ENCODE results near the gene DCTN3. TPM values are rescaled to one million over a fixed set of nuclear protein-coding genes. Genes with fewer than 3 reads are reported as not detected.

DCTN3 gene
- total RNA-seq, 4 donors from 2014 or later: 41.4 to 57.5 (median 51.7) TPM

GRCh38 chr9:34611251-34611810 is 9.0 kb downstream of the DCTN3 start:
- TF ChIP-seq, protein P1, sequence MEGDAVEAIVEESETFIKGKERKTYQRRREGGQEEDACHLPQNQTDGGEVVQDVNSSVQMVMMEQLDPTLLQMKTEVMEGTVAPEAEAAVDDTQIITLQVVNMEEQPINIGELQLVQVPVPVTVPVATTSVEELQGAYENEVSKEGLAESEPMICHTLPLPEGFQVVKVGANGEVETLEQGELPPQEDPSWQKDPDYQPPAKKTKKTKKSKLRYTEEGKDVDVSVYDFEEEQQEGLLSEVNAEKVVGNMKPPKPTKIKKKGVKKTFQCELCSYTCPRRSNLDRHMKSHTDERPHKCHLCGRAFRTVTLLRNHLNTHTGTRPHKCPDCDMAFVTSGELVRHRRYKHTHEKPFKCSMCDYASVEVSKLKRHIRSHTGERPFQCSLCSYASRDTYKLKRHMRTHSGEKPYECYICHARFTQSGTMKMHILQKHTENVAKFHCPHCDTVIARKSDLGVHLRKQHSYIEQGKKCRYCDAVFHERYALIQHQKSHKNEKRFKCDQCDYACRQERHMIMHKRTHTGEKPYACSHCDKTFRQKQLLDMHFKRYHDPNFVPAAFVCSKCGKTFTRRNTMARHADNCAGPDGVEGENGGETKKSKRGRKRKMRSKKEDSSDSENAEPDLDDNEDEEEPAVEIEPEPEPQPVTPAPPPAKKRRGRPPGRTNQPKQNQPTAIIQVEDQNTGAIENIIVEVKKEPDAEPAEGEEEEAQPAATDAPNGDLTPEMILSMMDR (IDR thresholded peaks at IDR 0.05; ENCODE audit: low read depth): no peak

DNA sequence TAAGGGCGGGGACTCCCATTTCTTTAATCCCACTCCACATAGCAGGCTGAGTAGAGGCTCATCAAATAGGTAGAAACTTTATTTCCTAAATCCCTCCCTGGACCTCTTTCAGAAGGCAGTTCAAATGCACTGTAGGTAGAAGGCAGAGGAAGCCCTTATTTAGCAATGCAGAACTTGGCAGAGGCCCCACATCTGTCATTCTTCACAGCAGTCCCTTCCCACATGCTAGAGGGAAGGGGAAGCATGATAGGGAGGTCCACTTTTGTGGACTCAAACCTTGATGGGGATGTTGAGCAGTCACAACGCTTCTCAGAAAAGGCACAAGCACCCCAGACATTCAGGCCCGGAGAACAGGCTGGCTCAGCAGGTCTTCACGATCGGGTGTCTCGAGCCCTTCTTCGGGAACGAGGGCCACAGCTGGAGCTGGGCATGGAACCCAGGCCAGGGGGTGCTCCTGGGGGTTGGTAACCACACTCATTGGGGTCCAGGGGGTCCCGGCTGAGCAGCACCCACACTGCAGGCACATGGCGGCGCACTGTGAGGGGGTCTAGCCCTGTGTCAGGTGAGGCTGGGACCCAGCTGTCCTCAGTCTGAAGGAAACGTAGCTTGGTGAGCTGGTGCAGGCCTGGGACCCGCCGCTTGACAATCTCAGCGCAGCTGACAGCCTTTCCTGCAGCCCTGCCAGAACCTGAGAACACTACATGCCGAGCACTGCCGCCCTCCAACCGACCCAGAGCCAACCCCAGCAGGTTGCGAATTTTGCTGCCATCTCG is 9.7 kb downstream of the DCTN3 start:
- TF ChIP-seq, protein P1 (IDR thresholded peaks at IDR 0.05; ENCODE audit: low read depth): no peak

DNA sequence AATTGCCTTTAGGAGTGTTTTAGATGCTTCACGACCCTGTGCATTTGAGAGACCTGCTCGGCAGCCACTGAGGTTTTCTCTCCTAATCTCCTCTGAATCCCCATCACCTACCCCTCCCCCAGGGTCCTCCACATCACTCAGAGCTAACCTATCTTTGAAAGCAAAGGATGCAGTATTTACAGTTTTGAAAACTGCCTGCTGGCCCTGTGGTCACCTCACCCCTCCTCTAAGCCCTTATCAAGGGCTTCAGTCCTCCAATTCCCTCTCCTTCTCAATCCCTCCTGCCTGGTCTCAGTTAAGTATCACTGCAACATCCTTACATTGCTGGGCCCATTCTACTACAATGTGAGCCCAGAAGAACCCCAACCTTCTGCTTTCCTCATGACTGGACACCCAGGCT is 13.0 kb downstream of the DCTN3 start:
- TF ChIP-seq, protein P1 (IDR thresholded peaks at IDR 0.05; ENCODE audit: low read depth): no peak

DNA sequence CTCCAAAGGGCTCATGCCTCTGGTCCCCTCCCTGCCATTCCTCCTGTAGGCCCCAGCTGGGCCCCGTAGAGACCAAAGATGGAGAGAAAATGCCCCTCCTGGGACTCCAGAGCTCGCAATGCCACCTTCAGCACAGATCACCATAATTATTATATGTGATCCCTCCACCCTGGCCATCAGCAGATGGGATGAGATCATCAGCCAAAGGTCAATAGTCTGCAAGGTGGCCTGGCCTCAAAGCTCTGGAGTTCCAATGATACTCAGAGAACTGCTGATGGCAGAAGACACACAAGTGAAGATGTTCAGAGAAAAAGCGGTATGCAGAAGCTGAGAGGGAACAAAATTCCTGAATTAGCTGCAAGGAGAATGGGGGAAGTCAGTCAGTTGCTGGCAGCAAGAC is 13.4 kb downstream of the DCTN3 start:
- TF ChIP-seq, protein P1 (IDR thresholded peaks at IDR 0.05; ENCODE audit: low read depth): no peak

DNA sequence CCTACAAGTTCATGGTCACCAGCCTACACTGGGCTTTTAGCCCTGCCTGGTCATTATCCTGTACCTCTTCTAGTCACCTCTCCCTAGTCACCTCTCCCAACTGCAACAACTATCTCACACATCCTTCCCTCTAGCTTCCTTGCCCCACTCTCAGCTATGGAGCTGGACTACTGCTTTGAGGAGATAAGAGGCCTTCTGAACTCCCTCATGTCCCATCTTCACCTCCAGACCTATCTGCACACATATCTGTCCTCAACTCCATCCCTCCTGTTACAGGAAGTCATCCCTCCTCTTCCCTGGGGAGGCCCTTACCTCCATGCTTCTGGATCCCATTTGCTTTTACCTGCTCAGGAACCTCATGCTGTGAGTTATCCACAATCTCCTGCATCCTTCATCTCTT is 14.1 kb downstream of the DCTN3 start:
- TF ChIP-seq, protein P1 (IDR thresholded peaks at IDR 0.05; ENCODE audit: low read depth): no peak

- TF ChIP-seq, protein P1 (IDR thresholded peaks at IDR 0.05; ENCODE audit: low read depth): no peak
Measured at GRCh38 chr9:34603610-34604231, 16.6 kb downstream of the DCTN3 start.

DNA sequence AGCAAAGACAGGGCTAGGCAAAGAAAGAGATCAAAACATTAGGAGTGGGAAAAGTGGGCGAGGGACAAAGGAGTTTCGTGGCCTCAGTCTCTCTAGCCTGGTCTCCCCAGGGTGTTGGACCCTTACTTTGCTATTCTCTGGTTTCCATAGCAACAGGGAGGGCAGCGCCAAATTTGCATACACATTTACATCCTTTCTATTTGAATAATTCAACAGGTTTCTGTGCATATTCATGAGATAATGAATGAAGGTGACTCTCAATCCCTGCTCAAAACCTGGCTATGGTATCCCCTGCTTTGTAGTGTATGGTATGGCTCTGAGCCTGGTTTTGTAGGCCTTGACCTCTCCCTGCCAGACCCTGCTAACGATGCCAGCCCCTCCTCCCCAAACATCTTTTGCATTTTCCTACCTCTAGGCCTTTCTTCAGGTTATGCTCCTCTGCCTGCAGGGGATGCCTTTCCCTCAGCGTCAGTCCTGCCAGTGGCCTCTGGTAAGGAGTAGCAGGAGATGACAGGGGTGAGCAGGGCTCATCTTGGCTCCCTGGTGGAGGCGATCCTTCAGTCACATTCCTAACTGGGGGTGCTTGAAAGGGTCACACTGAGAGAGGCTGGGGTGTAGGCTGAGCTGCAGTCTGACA is 18.2 kb downstream of the DCTN3 start:
- TF ChIP-seq, protein P1 (IDR thresholded peaks at IDR 0.05; ENCODE audit: low read depth): no peak

All from subcutaneous adipose tissue (tissue), 4 donors.